IPS-11a (cell line): Measurements from ENCODE around the gene VPS54.

Source experiments
- H3K4me3 ChIP-seq: one replicate; pipeline ENCODE4 v1.5.1; 2013; ENCODE audit warnings: low read depth, low read length, control low read depth

Gene VPS54, protein sequence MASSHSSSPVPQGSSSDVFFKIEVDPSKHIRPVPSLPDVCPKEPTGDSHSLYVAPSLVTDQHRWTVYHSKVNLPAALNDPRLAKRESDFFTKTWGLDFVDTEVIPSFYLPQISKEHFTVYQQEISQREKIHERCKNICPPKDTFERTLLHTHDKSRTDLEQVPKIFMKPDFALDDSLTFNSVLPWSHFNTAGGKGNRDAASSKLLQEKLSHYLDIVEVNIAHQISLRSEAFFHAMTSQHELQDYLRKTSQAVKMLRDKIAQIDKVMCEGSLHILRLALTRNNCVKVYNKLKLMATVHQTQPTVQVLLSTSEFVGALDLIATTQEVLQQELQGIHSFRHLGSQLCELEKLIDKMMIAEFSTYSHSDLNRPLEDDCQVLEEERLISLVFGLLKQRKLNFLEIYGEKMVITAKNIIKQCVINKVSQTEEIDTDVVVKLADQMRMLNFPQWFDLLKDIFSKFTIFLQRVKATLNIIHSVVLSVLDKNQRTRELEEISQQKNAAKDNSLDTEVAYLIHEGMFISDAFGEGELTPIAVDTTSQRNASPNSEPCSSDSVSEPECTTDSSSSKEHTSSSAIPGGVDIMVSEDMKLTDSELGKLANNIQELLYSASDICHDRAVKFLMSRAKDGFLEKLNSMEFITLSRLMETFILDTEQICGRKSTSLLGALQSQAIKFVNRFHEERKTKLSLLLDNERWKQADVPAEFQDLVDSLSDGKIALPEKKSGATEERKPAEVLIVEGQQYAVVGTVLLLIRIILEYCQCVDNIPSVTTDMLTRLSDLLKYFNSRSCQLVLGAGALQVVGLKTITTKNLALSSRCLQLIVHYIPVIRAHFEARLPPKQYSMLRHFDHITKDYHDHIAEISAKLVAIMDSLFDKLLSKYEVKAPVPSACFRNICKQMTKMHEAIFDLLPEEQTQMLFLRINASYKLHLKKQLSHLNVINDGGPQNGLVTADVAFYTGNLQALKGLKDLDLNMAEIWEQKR

GRCh38 chr2:64019083-64019974 is at the start of gene VPS54:
Gene VPS54 (minus strand): TSS chr2:64019428. CDS start chr2:63983999, 35,429 bp downstream.
- peak within 1 kb of the TSS; percentile 61 for H3K4me3 ChIP-seq

DNA sequence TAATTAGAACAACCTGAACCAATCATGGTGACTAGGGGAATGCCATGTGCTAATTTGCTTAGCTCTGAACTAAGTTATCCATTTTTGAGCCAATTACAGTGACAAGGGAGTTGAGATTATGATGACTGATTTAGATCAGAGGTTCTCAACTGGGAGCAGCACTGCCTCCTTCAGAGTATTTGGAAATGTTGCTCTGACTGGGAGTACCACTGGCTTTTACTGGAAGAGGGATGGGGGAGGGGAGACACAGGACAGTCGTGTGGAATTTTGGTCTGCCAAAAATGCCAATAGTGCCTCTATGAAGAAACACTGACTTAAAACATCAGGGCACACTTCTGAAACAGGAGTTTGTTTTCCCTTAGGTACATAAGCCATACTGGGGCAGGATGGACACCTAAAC is 48.1 kb upstream of the VPS54 start:
- no peak overlapping the region for H3K4me3 ChIP-seq

DNA sequence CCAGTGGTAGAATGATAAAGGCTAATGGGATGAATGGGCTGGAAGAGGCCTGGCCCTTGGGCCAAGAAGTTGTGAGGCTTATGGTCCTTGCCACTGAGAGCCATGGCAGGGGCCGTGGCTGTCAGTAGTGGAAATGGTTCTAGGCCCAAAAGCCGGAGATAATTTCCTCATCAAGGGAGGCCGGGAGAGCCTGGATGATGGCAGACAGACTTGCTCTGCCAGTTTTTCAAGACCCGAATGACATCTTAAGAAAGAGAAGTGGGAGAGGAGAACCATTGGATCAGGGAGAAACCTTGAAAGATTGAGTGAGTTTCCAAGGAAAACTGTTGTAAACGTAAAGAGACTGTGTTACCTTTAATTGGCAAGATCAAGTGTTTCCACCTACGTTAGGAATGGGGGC is 46.3 kb upstream of the VPS54 start:
- H3K4me3 ChIP-seq: no peak overlapping the region

DNA sequence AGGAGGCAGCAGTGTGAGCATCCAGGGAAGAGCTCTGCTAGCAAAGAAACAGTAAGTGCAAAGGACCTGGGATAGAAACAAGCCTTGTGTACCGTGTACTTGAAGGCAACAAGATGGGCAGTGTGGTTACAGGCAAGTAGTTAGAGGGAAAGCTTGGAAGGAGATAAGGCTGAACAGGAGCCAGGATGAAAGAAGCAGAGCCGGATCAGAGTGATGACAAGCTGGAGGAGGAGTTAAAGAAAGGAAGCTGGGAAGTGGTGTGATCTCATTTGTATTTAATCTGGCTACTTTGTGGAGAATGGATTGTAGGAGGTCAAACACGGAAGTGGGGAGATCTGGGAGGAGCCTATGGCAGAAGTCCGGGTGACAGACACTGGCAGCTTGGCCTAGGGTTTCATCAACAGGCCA is 44.7 kb upstream of the VPS54 start:
- H3K4me3 ChIP-seq: no peak overlapping the region

GRCh38 chr2:64063454-64063853 is 44.2 kb upstream of the VPS54 start:
- no peak overlapping the region for H3K4me3 ChIP-seq

DNA sequence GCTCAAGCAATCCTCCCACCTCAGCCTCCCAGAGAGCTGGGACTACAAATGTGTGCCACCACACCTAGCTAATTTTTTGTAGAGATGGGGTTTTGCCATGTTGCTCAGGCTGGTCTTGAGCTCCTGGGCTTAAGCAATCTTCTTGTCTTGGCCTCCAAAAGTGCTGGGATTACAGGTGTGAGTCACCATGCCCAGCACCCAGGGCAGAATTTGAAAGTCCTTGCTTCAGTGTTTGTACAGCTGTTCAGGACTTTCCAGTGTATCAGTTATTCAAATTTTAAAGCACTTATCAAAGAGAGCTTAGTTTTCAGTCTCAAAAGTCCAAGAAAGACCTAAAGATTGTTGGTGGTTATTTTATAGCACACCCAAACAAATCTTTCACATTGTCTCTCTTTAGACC is 43.6 kb upstream of the VPS54 start:
- no peak overlapping the region for H3K4me3 ChIP-seq

GRCh38 chr2:64059270-64059669 is 40.0 kb upstream of the VPS54 start:
- H3K4me3 ChIP-seq: no peak overlapping the region

DNA sequence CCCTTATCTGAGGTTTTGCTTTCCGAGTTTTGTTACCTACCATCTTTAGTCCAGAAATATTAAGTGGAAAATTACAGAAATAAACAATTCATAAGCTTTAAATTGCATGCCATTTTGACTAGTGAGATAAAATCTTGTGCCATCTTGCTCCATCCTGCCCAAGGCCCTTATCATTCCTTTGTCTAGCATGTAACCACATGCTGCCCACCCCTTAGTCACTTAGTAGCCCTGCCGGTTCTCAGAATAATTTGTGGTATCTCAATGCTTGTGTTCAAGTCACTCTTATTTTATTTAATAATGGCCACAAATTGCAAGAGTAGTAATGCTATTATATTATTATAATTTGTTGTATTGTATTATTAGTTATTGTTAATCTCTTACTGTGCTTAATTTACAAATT is 36.8 kb upstream of the VPS54 start:
- no peak overlapping the region for H3K4me3 ChIP-seq

DNA sequence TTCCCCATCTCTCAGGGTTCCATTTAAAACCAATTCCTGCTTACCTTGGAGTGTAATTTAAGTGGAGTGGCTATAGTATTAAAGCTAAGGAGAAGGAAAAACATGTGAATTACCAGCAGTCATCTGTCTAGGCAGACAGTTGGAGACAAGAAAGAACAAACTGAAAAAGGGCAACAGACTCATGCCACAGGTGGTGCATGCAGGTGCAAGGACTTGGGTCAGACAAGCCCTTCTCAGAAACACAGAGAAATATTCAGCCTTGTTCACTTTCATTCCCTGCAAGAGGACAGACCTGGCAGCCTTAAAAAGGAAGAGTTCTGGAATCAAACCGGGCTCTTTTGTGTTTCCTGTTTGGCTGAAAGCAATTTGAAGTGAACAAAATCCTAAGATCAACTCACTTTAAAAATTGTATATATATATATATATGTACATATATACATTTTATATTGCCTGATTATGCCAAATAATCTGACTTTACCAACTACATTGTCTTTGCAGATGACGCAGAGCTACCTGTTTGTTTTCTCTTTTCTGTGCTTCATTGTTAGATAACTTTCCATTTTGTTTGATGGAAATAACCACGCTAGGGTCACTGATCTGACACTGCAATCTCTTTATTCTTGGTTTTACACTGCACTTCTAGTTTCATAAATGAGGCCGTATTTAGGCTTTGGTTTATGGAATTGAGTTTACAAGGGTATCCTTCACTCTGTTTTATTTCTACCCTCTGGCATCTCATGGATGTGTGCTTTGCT is 35.1 kb upstream of the VPS54 start:
- no peak overlapping the region for H3K4me3 ChIP-seq

- no peak overlapping the region for H3K4me3 ChIP-seq
Observed at GRCh38 chr2:64052463-64053241, 33.4 kb upstream of the VPS54 start.

DNA sequence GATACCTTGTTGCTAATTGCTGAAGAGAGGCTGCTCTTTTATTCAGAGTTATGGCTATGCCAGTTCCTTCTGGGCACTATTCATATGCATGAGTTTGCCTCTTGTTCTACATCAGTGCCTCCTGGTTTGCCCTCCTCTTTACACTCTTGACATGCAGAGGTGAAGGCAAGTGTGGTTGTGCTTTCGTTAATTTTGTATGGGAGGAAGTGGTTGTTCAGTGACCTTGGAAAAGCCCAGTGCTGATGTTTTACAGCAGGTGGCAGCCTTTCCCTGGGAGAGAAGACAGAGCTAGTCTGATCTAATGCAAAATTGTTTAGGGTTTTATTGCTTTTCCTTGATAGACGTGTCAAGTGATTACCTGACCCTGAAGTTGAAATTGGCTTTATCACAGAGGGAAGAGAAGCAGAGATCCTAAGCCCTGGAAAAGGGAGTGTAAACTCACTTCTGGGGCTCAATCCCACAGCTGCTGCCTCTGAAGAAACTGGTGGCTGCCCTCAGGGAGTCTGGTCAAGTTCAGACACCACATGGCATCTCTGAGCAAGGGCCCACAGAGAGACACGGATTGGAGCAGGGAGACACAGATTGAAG is 30.5 kb upstream of the VPS54 start:
- H3K4me3 ChIP-seq: no peak overlapping the region

- H3K4me3 ChIP-seq: no peak overlapping the region
Observed at GRCh38 chr2:64045938-64046337, 26.7 kb upstream of the VPS54 start.

- H3K4me3 ChIP-seq: no peak overlapping the region
Observed at GRCh38 chr2:64040161-64040560, 20.9 kb upstream of the VPS54 start.

- H3K4me3 ChIP-seq: no peak overlapping the region
Observed at GRCh38 chr2:64036034-64036705, 16.9 kb upstream of the VPS54 start.

GRCh38 chr2:64035072-64035942 is 16.1 kb upstream of the VPS54 start:
- H3K4me3 ChIP-seq: no peak overlapping the region

DNA sequence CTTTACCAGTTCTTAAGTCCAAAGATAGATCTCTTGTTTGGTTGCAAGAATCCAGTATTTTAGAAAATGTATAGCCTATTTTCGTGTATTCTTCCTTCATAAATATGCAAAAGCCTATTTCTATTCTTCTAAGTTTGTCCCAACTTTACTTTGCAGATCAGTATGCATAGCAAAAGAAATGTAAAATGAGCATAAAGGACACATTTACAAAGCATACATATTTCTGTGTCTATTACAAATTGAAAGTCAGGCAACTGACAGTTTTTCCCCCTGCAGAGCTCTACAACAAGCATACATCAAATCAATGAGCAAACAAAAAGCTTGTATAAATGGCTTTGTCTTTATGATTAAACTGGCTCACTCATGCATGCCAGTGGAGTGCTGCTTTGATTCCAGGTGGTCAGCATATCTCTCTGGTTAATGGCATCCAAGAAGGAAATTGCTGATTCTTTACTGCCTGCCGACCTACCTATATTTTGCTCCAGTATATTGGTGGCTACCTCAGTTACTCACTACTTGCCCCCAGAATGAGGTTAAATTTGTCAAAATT is 10.0 kb upstream of the VPS54 start:
- H3K4me3 ChIP-seq: no peak overlapping the region

DNA sequence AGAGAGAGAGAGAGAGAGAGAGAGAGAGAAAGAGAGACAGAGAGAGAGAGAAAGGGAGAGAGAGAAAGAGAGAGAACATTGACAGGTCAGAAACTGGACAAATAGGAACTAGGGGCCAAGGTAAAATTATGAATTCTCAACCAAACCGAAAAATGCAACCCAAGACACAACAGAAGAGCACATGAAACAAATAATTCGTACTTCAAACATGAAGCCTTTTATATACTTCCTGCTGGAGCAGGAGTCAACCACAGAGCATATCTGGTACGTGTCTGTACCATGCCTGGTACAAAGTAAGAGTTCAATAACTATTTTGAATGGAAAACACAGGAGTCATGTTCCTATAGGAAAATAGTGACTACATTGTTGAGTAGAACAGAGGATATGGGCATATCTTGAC is 6.5 kb upstream of the VPS54 start:
- H3K4me3 ChIP-seq: no peak overlapping the region
